Skin epidermis (tissue), 12 donors: Measurements from ENCODE around the gene DLG1.

ENCODE experiments used
- H3K27ac ChIP-seq, 21 experiments: fragments of 200-600 bp; sonication (generic) in 11 of 21; one replicate each; pipeline ENCODE4 v1.5.0; 2020; ENCODE audit warnings: mild to moderate bottlenecking in 3 of 21, inconsistent platforms in 2 of 21, moderate library complexity in 2 of 21
- H3K4me3 ChIP-seq, 7 experiments: fragments of 200-600 bp; sonication (generic) in 2 of 7; one replicate each; pipeline ENCODE4 v1.5.0; 2020; ENCODE audit warnings: inconsistent platforms in 2 of 7, mild to moderate bottlenecking in 2 of 7, moderate library complexity in 1 of 7

DLG1 gene

DNA sequence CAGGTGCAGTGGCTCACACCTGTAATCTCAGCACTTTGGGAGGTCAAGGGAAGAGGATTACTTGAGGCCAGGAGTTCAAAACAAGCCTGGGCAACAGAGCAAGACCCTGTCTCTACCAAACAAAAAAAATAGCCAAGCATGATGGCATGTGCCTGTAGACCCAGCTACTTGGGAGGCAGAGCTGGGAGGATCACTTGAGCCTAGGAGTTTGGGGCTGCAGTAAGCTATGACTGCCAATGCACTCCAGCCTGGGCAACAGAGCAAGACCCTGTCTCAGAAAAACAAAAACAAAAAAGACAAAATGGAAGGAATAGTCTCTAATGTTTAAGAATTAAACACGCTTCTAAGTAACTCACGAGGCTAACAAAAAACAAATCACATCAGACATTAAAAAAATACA lies 106.5 kb downstream of the DLG1 start:
- Histone ChIP-seq H3K4me3 (no peak overlapping the region), H3K27ac (no peak overlapping the region)

DNA sequence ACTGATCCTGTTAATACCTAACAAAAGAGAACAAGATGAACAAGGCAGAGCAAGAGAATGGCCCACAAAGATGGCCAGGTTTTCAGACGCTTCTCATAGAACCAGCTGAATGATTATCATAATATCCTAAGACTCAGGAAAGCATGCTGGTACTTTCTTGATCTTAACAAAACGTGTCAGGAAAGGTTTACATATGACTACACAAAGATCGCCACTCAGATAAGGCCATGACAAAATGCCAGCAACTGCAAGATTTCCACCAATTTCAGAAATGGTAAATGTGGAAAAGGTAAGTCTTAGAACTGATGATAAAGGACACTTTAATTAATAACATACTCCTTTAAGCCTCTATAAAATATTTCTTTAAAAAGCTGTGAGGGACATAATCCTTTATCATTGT lies 108.8 kb downstream of the DLG1 start:
- H3K4me3 ChIP-seq: no peak overlapping the region
- no peak overlapping the region for H3K27ac ChIP-seq

DNA sequence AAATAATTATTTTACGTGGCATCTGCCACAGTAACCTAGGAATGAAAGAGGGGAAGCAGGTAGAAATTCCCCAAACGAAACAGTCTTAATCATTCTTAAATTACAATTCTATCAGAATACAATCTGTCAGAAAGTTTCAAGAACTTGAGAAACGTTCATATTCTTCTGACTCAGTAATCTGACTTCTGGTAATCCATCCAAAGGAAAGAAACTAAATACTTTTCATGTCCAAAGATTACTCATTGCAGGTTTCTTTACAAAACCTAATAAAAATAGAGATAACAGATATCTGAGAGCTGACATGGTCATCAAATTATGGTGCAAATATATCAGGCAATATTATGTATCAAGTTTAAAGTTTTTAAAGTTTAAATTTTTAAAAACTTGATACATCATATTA lies 109.4 kb downstream of the DLG1 start:
- H3K27ac ChIP-seq: no peak overlapping the region
- no peak overlapping the region for H3K4me3 ChIP-seq

DNA sequence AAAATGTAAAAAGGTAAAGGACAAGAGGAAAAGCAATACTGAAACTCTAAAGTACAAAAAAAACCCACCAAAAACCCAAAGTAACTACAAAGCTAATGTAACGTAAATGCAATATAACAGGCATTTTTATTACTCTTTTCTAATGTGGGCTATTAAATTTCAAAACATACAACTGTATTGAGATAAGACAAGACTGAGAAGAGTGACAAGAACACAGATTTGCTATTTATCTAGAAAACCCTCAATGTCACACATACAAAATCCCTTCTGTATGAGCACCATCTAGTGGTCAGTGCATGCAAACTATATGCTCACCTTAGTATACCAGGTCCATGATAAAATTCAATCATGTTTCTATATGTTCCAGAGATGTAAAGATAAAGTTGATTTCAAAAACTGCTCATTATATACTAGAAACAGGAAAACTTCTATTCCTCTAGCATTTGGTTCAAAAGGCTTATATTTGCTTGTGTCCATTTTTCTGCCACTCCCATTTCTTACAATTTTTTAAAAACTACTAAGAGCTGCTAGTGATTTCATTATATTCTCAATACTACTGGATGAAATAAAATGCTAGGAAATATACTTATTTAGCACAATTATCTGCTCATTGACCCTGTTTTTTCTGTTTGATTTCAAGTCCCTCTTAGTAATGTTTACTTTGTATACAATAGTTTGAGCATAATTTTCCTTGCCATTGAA lies 111.4 kb downstream of the DLG1 start:
- H3K27ac ChIP-seq: no peak overlapping the region
- no peak overlapping the region for H3K4me3 ChIP-seq

DNA sequence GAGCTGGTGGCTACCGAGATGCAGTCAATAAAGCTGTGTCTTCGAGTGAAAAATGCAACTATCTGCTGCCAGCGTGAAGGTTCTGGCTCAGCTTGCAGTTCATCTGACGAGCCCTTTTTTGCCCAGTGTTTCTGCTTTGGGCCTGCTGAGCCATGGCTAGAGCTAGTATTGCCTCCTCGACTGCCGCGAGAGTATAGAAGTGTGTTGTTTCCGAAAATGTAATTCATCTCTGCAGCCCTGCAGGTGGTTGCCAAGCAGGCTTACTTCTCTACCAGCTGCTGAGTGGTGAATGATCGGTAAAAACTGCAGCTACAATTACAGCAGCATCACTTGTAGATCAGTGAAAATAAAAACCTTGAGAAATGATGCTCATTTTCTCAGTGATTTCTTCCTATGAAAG lies 114.8 kb downstream of the DLG1 start:
- Histone ChIP-seq H3K4me3 (no peak overlapping the region), H3K27ac (no peak overlapping the region)

DNA sequence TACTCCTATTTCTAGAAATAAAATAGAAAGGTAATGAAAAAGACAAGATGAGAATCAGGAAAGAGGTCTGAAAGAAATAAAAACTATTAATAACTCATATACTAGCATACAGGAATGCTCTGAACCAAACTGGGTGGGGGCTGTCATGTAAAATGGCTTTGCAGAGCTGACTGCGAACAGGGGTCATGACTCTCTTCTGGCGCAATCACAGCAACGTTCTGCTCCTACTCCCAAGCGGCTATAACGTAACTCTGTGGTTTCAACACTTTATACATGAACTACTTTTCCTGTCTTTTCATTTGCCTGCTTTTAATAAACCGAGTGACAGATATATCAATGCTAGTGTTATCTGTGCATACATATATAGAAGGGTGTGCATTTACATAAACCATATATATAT lies 116.7 kb downstream of the DLG1 start:
- H3K27ac ChIP-seq: no peak overlapping the region
- H3K4me3 ChIP-seq: no peak overlapping the region

DNA sequence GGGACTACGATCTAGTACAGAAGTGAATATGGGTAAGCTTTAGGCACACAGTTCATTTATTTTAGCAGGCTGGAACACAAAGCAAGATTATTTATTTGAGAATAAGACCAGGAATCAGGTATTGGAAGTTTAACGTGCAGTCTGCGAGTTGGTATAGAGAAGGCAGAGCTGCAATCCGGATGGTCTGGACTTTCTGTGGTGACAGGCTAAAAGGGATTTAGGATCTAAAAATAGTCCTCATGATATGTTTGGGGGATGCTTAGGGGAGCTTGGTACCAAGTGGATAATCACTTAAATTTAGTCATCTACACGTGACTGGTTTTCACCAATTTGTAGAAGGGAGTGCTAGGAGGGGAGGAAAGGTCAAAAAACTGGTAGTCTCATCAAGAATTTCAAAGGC lies 119.4 kb downstream of the DLG1 start:
- no peak overlapping the region for H3K27ac ChIP-seq
- H3K4me3 ChIP-seq: no peak overlapping the region

DNA sequence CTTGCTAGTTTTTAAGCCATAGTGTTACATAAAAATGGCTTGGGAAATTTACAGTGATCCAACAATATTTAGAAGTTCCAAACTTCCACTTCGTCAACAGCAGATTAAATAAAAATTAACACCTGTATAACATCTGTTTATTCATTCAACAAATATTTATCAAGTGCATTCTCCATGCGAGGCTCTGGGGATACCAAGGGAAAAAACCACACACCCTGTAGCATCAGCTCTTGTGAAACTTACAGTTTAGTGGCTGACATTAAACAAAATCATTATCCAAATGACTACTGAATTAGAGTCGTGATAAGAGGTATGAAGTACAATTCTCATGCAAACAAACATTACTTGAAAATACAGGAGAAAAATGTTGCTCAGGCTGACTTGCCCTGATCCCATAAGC lies 122.9 kb downstream of the DLG1 start:
- H3K27ac ChIP-seq: no peak overlapping the region
- no peak overlapping the region for H3K4me3 ChIP-seq

DNA sequence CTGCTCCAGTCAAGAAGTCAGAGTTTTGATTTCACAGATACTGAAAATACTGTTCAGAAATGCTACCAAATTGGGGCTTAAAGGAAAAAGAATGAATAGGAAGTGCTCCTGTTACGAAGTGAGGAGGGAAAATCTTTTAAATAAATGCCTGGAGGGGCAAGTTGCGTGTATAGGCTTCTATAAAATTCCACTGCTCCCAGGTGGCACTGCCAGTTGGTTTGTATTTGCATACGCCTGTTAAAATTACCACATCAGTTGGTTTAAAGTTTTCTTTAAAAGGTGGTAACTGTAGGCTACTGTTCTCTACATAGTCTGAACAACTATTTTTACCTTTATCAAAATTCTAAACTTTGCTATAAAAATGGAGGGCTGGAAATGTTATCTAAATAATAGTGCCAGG lies 123.5 kb downstream of the DLG1 start:
- no peak overlapping the region for H3K4me3 ChIP-seq
- no peak overlapping the region for H3K27ac ChIP-seq

DNA sequence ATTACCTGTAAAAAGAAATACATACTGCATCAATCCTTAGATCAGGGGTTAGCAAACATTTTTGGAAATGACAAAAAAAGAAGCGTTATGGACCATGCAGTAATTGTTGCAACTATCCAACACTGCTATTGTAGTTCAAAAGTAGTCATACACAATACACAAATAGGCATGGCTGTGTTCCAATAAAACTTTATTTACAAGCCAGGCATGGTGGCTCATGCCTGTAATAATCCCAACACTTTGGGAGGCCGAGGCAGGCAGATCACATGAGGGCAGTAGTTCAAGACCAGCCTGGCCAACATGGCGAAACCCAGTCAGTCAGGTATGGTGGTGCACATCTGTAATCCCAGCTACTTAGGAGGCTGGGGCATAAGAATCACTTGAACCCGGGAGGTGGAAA lies 124.8 kb downstream of the DLG1 start:
- H3K27ac ChIP-seq: no peak overlapping the region
- no peak overlapping the region for H3K4me3 ChIP-seq

DNA sequence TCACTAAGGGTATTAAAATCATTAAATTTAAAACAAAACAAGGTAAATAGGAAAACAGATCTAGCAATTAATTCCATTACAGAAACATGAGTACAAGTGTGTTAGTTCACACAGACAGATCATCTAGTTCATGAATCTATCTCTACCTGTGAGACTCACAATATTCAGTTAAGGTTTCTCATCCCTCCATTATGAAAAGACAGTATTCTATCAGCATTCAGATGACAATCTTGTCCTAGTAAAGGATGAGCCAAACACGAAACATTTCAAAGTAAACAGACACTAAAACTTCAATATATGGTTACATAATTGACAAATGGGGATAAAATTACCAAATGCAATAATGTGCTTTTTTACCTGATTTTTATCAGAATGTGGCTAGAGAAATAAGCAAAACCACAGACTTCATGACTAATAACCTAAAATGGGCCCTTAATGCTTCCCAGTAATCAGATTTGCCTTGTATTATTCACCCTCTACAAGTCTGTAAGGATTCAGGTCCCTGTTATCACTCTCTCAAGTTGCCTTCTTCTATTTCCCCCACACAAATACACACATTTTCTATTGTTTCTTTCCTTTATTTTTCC lies 126.8 kb downstream of the DLG1 start:
- Histone ChIP-seq H3K27ac (peak overlapping the region in 1 of 21 experiments; percentile 39), H3K4me3 (no peak overlapping the region)

DNA sequence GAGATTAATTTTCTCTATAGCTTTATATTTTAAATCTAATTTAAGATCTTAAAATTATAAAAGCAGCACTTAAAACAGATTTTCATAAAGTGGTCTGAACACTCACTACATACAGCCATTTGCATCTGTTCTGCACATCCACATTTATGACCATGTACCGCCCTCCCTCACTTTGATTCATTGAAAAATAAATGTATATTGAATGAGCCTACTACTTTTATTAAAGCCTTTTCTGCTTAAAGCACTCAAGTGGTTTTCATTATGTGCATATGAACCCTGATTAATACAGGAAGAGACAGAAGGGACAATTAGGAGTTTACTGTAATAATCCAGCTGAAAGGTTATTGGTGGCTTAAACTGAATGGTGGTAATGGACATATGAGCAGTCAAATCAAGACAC lies 129.4 kb downstream of the DLG1 start:
- Histone ChIP-seq H3K4me3 (no peak overlapping the region), H3K27ac (peak overlapping the region in 1 of 21 experiments; percentile 15)

DNA sequence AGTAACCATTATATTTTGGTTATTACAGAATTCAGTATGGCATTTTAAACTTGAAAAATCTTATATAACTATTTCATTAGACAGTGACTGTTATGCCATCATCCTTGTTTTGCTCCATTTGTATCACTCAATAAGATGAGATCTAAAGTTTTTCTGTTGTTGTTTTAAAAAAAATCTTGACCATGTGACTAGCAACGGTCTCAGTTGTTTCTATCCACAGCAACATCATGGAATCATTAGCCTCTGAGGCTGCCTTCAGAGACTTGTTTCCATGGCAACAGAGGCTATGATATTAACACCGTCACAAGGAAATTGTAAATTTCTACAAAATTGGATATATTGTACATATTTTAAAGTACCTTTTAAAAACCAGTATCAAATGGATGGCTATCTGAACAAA lies 129.8 kb downstream of the DLG1 start:
- Histone ChIP-seq H3K4me3 (no peak overlapping the region), H3K27ac (peak overlapping the region in 3 of 21 experiments; percentile 15 to 45 (median 26))

DNA sequence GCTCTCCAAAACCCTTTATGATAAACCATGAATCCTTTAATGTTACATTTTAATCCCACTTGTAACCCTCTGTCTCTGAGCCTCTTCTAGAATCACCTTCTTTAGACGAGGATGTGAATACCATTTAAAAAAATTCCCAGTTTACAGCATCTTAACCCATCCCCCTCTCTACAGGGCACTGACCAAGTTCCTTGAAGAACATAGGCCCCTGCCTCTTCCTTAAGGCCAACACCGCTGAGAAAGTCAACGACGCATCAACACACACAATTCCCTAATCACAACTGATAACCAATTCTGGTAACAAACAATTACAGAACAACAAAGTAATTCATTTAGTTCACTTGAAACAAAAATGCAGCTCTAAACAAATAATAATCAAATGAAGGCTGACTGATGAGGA lies 130.3 kb downstream of the DLG1 start:
- H3K4me3 ChIP-seq: no peak overlapping the region
- H3K27ac ChIP-seq: peak overlapping the region in 3 of 21 experiments; percentile 12 to 45 (median 26)

DNA sequence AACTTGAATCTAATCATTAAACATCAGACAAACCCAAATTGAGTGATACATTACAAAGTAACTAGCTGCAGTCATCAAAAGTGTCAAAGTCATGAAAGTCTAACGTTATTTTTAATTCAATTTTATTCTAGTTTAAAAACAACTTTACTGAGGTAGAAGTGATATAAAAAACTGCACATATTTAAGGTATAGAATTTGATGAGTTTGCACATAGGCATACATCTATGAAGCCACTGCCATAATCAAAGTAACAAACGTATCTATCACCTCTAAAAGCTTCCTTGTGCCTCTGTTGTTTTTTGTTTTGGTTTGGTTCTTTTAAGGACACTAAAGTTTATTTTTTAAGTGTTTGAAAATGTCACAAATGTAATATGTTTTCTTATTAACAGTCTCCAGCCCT lies 130.9 kb downstream of the DLG1 start:
- peak overlapping the region in 1 of 21 experiments; percentile 45 for H3K27ac ChIP-seq

DNA sequence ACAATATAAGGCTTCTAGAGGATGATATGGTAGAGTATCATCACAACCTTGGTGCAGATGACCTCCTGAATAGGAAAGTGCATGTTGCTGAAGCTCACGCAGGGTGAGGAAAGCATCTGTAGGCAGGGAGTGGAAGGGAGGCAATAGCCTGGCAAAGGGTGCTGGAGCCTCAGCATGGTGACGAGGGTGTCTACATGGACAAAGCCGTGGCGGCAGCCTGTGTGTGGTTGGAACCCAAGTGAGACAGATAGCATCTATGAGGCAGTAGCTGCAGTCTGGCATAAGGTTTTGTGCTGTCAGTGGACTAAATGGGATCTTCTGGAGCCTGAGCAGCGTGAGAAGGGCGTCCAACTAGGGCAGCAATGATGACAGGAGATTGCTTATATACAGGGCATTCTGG lies 132.5 kb downstream of the DLG1 start:
- H3K27ac ChIP-seq: no peak overlapping the region
- H3K4me3 ChIP-seq: no peak overlapping the region

More for the DNA sequence above, 130.9 kb downstream of the DLG1 start:
- H3K4me3 ChIP-seq: no peak overlapping the region

DNA sequence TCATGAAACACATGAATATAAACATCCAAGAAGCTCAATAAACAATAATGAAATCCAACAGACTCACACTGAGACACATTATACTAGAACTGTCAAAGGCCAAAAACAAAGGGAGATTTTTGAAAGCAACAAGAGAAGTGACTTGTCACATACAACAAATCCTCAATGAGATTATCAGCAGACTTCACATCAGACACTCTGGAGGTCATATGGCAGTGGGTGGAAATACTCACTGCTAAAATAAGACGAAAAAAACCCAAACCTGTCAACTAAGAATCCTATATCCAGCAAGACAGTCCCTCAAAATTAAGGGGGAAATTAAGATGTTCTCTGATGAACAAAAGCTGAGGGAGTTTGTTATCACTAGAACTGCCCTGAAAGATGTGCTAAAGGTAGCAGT lies 143.4 kb downstream of the DLG1 start:
- H3K4me3 ChIP-seq: no peak overlapping the region

DNA sequence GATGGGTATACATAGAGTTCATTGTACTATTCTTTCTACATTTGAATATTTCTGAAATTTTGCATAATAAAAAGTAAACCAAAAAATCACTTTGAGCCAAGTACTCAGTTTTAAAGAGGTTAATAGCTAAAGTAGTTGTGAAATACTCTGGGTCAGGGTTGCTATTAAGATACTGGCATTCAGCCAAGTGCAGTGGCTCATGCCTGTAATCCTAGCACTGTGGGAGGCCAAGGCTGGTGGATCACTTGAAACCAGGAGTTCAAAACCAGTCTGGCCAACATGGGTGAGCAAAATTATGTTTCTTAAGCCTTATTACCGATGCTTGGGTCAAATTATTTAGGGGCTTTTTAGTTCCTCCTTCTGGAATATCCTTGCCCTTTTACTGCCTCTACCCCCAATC lies 146.8 kb downstream of the DLG1 start:
- Histone ChIP-seq H3K27ac (no peak overlapping the region), H3K4me3 (no peak overlapping the region)

More for the DNA sequence above, 143.4 kb downstream of the DLG1 start:
- no peak overlapping the region for H3K27ac ChIP-seq

DNA sequence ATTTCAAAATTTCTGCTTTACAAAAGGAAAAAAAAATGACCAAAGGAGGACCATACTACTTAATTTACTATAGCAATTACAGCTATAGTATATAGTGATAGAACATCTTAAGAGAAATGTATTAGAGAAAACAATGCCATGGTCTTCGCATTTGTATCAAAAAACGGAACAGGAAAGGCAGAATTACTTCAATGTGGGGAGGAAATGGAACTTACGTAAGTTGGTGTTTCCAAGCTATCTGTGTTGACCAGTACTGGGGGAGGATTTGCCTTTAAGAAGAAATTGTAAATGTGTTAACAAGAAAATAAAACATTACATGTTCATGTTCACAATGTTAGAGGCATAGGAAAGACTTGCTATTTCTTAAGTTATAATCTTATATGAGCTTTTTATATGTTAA lies 148.9 kb downstream of the DLG1 start:
- Histone ChIP-seq H3K4me3 (no peak overlapping the region), H3K27ac (peak overlapping the region in 1 of 21 experiments; percentile 2)

DNA sequence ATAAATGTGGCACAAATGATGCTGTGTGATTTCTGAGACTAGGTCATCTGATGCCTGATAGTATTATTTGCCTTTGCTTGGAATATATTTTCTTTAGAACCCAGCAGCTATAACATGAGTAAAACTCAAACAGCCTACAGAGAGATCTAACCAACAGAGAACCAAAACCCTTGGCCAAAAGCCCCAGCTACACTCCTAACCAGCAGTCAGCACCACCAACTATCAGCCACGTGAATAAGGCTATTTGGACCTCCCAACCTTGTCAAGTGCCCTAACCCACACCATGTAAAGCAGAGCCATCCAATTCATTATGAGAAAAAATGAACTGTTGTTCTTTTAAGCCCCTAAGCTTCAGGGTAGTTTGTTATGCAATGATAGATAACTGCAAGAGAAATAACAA lies 154.2 kb downstream of the DLG1 start:
- no peak overlapping the region for H3K27ac ChIP-seq
- H3K4me3 ChIP-seq: no peak overlapping the region

DNA sequence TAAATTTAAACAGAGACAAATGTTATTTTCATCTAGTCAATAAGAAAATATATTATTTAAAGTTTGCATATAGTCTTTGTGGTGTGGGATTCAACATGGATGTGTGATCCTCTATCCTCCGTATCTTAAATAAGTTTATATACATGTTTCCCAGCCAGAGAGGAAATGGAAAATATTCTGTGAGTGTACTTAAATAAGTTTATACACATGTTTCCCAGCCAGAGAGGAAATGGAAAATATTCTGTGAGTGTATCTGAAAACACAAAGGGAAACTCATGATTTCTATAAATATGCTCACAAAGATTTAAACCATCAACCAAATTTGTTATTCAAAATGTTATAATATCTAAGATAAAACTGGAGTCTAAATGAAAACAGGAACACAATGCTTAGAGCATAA lies 158.8 kb downstream of the DLG1 start:
- no peak overlapping the region for H3K4me3 ChIP-seq
- no peak overlapping the region for H3K27ac ChIP-seq

DNA sequence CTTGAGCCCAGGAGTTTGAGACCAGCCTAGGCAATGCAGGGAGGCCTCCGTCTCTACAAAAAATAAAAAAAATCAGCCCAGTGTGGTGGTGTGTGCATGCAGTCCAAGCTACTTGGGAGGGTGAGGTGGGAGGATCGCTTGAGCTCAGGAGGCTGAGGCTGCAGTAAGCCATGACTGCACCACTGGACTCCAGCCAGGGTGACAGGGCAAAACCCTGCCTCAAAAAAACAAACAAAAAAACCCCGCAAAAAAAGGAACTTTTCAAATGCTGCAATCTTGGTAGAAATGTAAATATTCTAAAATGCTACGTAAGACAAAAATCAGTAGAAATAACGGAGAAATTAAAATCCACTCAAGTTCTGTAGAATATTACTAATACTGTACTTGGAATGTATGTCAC lies 160.7 kb downstream of the DLG1 start:
- Histone ChIP-seq H3K4me3 (no peak overlapping the region), H3K27ac (no peak overlapping the region)
